Endothelial cell of umbilical vein (primary cell): ENCODE results near the gene NCOA3. TPM values are rescaled to one million over a fixed set of nuclear protein-coding genes. Genes with fewer than 3 reads are reported as not detected.

ENCODE experiments used
- BruUV-seq: library from RNA; stranded (reverse); fragments of 400-500 nt; replicated peaks from 2 replicates; lab custom pipeline; 2021; lab: Mats Ljungman, UMichigan
- CTCF ChIA-PET: fragments of 300-600, 350-600 bp; sonication (Branson Sonifier 250); formaldehyde crosslinking; loops from one replicate; lab custom pipeline; 2021; ENCODE audit warnings: antibody characterized with exemption, inconsistent platforms; lab: Charles Lee
- POLR2A ChIA-PET: fragments of 300-600, 350-600 bp; sonication (Branson Sonifier 250); formaldehyde crosslinking; loops from one replicate; lab custom pipeline; 2021; ENCODE audit warnings: antibody characterized with exemption, inconsistent platforms; lab: Charles Lee
- DNase-seq: peaks from one replicate; pipeline ENCODE4 v3.0.0-alpha.2; 2011; ENCODE audit warnings: low read depth, low spot score
- FAIRE-seq: peaks from 2 replicates; lab custom pipeline; 2011; peaks lifted over from hg19 to GRCh38; lab: Jason Lieb, UNC
- H2AFZ ChIP-seq: 2 replicates; pipeline ENCODE4 v1.6.0; 2012; ENCODE audit warnings: low read depth, low read length, control low read depth, inconsistent platforms
- H3K27ac ChIP-seq: 2 replicates; pipeline ENCODE4 v1.5.1; 2011; ENCODE audit warnings: low read depth, mild to moderate bottlenecking, control low read depth, low read length, moderate library complexity; ENCODE audit not compliant: insufficient read depth
- H3K27me3 ChIP-seq, 2 experiments: 2 replicates each; pipeline versions ENCODE4 v1.6.0 to v1.6.1; 2011; ENCODE audit warnings: low read length in 2 of 2, mixed read lengths in 1 of 2; ENCODE audit not compliant: control insufficient read depth in 2 of 2, insufficient read depth in 2 of 2
- H3K36me3 ChIP-seq, 2 experiments: 2 replicates in 1 of 2; 3 replicates in 1 of 2; pipeline ENCODE4 v1.5.1; 2011; ENCODE audit warnings: low read length in 2 of 2, mild to moderate bottlenecking in 1 of 2, moderate library complexity in 1 of 2; ENCODE audit not compliant: control insufficient read depth in 2 of 2, insufficient read depth in 2 of 2; ENCODE audit errors: extremely low read depth in 1 of 2
- H3K4me1 ChIP-seq: 3 replicates; pipeline ENCODE4 v1.5.1; 2011; ENCODE audit warnings: mild to moderate bottlenecking, low read length; ENCODE audit not compliant: control insufficient read depth, insufficient read depth; ENCODE audit errors: extremely low read depth
- H3K4me2 ChIP-seq: 2 replicates; pipeline ENCODE4 v1.6.1; 2011; ENCODE audit warnings: low read length, control low read depth, mixed read lengths; ENCODE audit not compliant: insufficient read depth
- H3K4me3 ChIP-seq, 3 experiments: fragments of 200-600 bp in 1 of 3; sonication (generic), shearing (Covaris generic) in 1 of 3; replicated peaks in 1 of 3; 2 replicates each; pipeline ENCODE4 v1.5.1; 2011 to 2016; ENCODE audit warnings: control low read depth in 3 of 3, low read length in 3 of 3, mild to moderate bottlenecking in 2 of 3, inconsistent platforms in 1 of 3, low read depth in 1 of 3, moderate library complexity in 1 of 3; ENCODE audit not compliant: insufficient read depth in 1 of 3
- H3K79me2 ChIP-seq: 2 replicates; pipeline ENCODE4 v1.6.0; 2012; ENCODE audit warnings: low read length, inconsistent platforms; ENCODE audit not compliant: control insufficient read depth, insufficient read depth
- H3K9ac ChIP-seq: replicated peaks from 2 replicates; pipeline ENCODE3; 2011; ENCODE audit warnings: low read length, control low read depth; ENCODE audit not compliant: insufficient read depth; ENCODE audit errors: extremely low read depth
- H3K9me1 ChIP-seq: replicated peaks from 3 replicates; pipeline ENCODE4 v1.6.0; 2011; ENCODE audit warnings: mild to moderate bottlenecking, low read length; ENCODE audit not compliant: control insufficient read depth, insufficient read depth; ENCODE audit errors: extremely low read depth
- H3K9me3 ChIP-seq: replicated peaks from 2 replicates; pipeline ENCODE4 v1.5.1; 2012; ENCODE audit warnings: low read length, inconsistent platforms; ENCODE audit not compliant: control insufficient read depth, insufficient read depth
- H4K20me1 ChIP-seq: replicated peaks from 2 replicates; pipeline ENCODE3; 2011; ENCODE audit warnings: mild to moderate bottlenecking, low read length; ENCODE audit not compliant: control insufficient read depth, insufficient read depth; ENCODE audit errors: extremely low read depth
- EZH2 ChIP-seq: IDR thresholded peaks from 2 replicates; pipeline ENCODE4 v1.6.1; 2012; ENCODE audit warnings: borderline replicate concordance, low read depth, mild to moderate bottlenecking, moderate library complexity, low read length, inconsistent platforms; ENCODE audit not compliant: severe bottlenecking
- FOS ChIP-seq: IDR thresholded peaks from 2 replicates; pipeline ENCODE4 v1.6.1; 2011; ENCODE audit warnings: mild to moderate bottlenecking, low read length, moderate library complexity, borderline replicate concordance; ENCODE audit not compliant: insufficient read depth
- GATA2 ChIP-seq: IDR thresholded peaks from 2 replicates; pipeline ENCODE4 v1.7.0; 2011; ENCODE audit warnings: low read depth, mild to moderate bottlenecking, moderate library complexity, mixed read lengths, low read length; ENCODE audit not compliant: insufficient read length, insufficient read depth
- JUN ChIP-seq: IDR thresholded peaks from 2 replicates; pipeline ENCODE4 v1.6.1; 2011; ENCODE audit warnings: borderline replicate concordance, low read depth; ENCODE audit not compliant: insufficient read length, insufficient read depth
- MYC ChIP-seq: IDR thresholded peaks from one replicate; pipeline ENCODE4 v1.6.1; 2011; ENCODE audit warnings: mild to moderate bottlenecking, low read depth, low read length
- POLR2A ChIP-seq: IDR thresholded peaks from 2 replicates; pipeline ENCODE4 v1.6.1; 2012; ENCODE audit warnings: low read depth, mild to moderate bottlenecking, control low read depth, low read length
- POLR2AphosphoS5 ChIP-seq: IDR thresholded peaks from 2 replicates; pipeline ENCODE4 v1.6.1; 2012; ENCODE audit warnings: low read depth, mild to moderate bottlenecking, control low read depth, low read length, moderate library complexity; ENCODE audit not compliant: insufficient read depth
- dilution Hi-C: fragments of 300-500 bp; cut with MboI; formaldehyde crosslinking; loops from one replicate; pipeline ENCODE4 v1.15.0; 2019; ENCODE audit warnings: low sequenced_read_pairs; ENCODE audit not compliant: extremely low pct_ligation_motif_present
- intact Hi-C: fragments of 100-400 bp; cut with micrococcal nuclease; formaldehyde crosslinking; loops from one replicate; pipeline ENCODE4 v1.10.0; 2022
- polyA plus RNA-seq, 4 experiments: library from polyadenylated mRNA; depleted of rRNA in 3 of 4; stranded (reverse) in 3 of 4; unstranded in 1 of 4; fragments of >200 nt; gene quantifications; 2 replicates each; pipeline versions ENCODE4 v1.2.1 to v1.2.3, GENCODE V29; 2011 to 2012; ENCODE audit warnings: missing spikeins in 1 of 4
- total RNA-seq: library from RNA; stranded (reverse); gene quantifications from 2 replicates; pipeline ENCODE4 v1.2.3, GENCODE V29; 2021
- TF ChIP-seq, protein P1 (sequence below): IDR thresholded peaks from 2 replicates; pipeline ENCODE4 v1.6.1; 2011; ENCODE audit not compliant: insufficient read depth, insufficient read length
- TF ChIP-seq, protein P2 (sequence below), 2 donors: IDR thresholded peaks; 1 replicate in 1 of 2; 2 replicates in 1 of 2; pipeline ENCODE4 v1.5.1; 2011; ENCODE audit warnings: low read length in 2 of 2, mild to moderate bottlenecking in 2 of 2, moderate library complexity in 2 of 2, control low read depth in 1 of 2, inconsistent platforms in 1 of 2, low read depth in 1 of 2; ENCODE audit not compliant: insufficient read depth in 1 of 2; ENCODE audit errors: extremely low read depth in 1 of 2

Gene NCOA3
- total and polyA plus RNA-seq, 2 donors (not counting 3 experiments of a cell fraction or from before 2014, with no cell fraction given) = 12.0 to 35.6 TPM

DNA sequence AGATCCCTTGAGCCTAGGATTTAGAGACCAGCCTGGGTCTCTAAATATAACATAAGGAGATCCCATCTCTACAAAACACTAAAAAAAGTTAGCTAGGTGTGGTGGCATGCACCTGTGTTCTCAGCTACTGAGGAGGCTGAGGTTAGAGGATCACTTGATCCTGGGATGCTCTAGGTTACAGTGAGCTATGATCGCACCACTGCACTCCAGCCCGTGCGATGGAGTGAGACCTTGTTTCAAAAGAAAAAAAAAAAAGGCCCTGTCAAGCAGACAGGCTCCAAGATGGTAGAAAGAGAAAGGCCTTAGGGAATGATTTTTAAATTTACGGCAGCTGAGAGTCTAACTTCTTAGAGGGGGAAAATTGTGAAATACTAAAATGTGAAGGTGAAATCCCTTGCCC is 22.6 kb upstream of the NCOA3 start:
- no peaks in the 10 kb centered on the region for H3K79me2 ChIP-seq
- no TSS peak for BruUV-seq
- CTCF ChIA-PET = interaction anchor here (1.3 kb wide), 1 partner anchor 142 kb away, joined by 3 read pairs; no protein-coding TSS in a partner anchor

More for the DNA sequence above, 22.6 kb upstream of the NCOA3 start:
- H3K27ac ChIP-seq = no peak overlapping the region
- FAIRE-seq = no peak
- POLR2A ChIA-PET = no interaction called here
- no peak for DNase-seq
- no peak overlapping the region for H2AFZ ChIP-seq
- H3K9me1 ChIP-seq = no peaks in the 10 kb centered on the region
- dilution Hi-C loops (no loop called here), intact Hi-C loops (no loop called here)
- H3K9ac ChIP-seq = no peak overlapping the region
- no peak overlapping the region for H3K4me3 ChIP-seq
- no peaks in the 10 kb centered on the region for H4K20me1 ChIP-seq
- H3K4me2 ChIP-seq = no peak overlapping the region
- H3K4me1 ChIP-seq = no peaks in the 10 kb centered on the region
- no peaks in the 10 kb centered on the region for H3K27me3 ChIP-seq
- H3K36me3 ChIP-seq = no peaks in the 10 kb centered on the region
- H3K9me3 ChIP-seq = no peaks in the 10 kb centered on the region
- TF ChIP-seq FOS (no peak), JUN (no peak), EZH2 (no peak), MYC (no peak), POLR2AphosphoS5 (no peak), GATA2 (no peak), POLR2A (no peak)
- TF ChIP-seq, protein P1, sequence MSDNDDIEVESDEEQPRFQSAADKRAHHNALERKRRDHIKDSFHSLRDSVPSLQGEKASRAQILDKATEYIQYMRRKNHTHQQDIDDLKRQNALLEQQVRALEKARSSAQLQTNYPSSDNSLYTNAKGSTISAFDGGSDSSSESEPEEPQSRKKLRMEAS = no peak
- TF ChIP-seq, protein P2, sequence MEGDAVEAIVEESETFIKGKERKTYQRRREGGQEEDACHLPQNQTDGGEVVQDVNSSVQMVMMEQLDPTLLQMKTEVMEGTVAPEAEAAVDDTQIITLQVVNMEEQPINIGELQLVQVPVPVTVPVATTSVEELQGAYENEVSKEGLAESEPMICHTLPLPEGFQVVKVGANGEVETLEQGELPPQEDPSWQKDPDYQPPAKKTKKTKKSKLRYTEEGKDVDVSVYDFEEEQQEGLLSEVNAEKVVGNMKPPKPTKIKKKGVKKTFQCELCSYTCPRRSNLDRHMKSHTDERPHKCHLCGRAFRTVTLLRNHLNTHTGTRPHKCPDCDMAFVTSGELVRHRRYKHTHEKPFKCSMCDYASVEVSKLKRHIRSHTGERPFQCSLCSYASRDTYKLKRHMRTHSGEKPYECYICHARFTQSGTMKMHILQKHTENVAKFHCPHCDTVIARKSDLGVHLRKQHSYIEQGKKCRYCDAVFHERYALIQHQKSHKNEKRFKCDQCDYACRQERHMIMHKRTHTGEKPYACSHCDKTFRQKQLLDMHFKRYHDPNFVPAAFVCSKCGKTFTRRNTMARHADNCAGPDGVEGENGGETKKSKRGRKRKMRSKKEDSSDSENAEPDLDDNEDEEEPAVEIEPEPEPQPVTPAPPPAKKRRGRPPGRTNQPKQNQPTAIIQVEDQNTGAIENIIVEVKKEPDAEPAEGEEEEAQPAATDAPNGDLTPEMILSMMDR (IDR thresholded peaks at IDR 0.05; ENCODE audit: extremely low read depth in 1 of 2, insufficient read depth in 1 of 2, low read depth in 1 of 2, low read length in 2 of 2) = no peak
